SH-SY5Y (cell line): ENCODE results near the gene KRT32.

Experiments
- GATA2 ChIP-seq: IDR thresholded peaks from 2 replicates; pipeline ENCODE4 v1.6.1; 2011; ENCODE audit warnings: mild to moderate bottlenecking, low read depth, low read length
- GATA3 ChIP-seq: IDR thresholded peaks from 2 replicates; pipeline ENCODE4 v1.6.1; 2011; ENCODE audit warnings: low read depth, mild to moderate bottlenecking, low read length, moderate library complexity

- no peak for TF ChIP-seq GATA3
- TF ChIP-seq GATA2 = no peak
Observed at GRCh38 chr17:41510251-41511065, 43.3 kb upstream of the KRT32 start.
